H9 (cell line): Measurements from ENCODE around the gene CRY1. TPM values are rescaled to one million over a fixed set of nuclear protein-coding genes. Genes with fewer than 3 reads are reported as not detected.

Experiments used
- DNase-seq: peaks from one replicate; pipeline ENCODE4 v3.0.0-alpha.2; 2017
- H2AFZ ChIP-seq: one replicate; pipeline ENCODE4 v1.6.1; 2013; ENCODE audit warnings: mild to moderate bottlenecking, low read length, control low read depth, moderate library complexity
- H2AK5ac ChIP-seq: 2 replicates; pipeline ENCODE4 v1.6.1; 2013; ENCODE audit warnings: low read length, control low read depth, mixed read lengths; ENCODE audit not compliant: insufficient read length
- H2BK120ac ChIP-seq: one replicate; pipeline ENCODE4 v1.6.1; 2013; ENCODE audit warnings: low read depth, mild to moderate bottlenecking, low read length, control low read depth, inconsistent platforms; ENCODE audit not compliant: poor library complexity, severe bottlenecking
- H2BK12ac ChIP-seq: 2 replicates; pipeline ENCODE4 v1.6.1; 2013; ENCODE audit warnings: low read length, control low read depth, mixed read lengths, low read depth; ENCODE audit not compliant: insufficient read length
- H2BK15ac ChIP-seq: 2 replicates; pipeline ENCODE4 v1.6.1; 2013; ENCODE audit warnings: low read depth, low read length, control low read depth
- H2BK20ac ChIP-seq: one replicate; pipeline ENCODE4 v1.6.1; 2013; ENCODE audit warnings: low read depth, mild to moderate bottlenecking, low read length, control low read depth, inconsistent platforms; ENCODE audit not compliant: poor library complexity, severe bottlenecking
- H2BK5ac ChIP-seq: 2 replicates; pipeline ENCODE4 v1.6.1; 2013; ENCODE audit warnings: low read length, control low read depth, mixed read lengths; ENCODE audit not compliant: insufficient read length
- H3K14ac ChIP-seq: 2 replicates; pipeline ENCODE4 v1.6.1; 2013; ENCODE audit warnings: low read length, control low read depth; ENCODE audit not compliant: insufficient read depth
- H3K18ac ChIP-seq: 2 replicates; pipeline ENCODE4 v1.6.1; 2013; ENCODE audit warnings: low read depth, mild to moderate bottlenecking, mixed read lengths, low read length, control low read depth; ENCODE audit not compliant: insufficient read length
- H3K23ac ChIP-seq: 2 replicates; pipeline ENCODE4 v1.6.1; 2013; ENCODE audit warnings: low read length, control low read depth, mixed read lengths, low read depth; ENCODE audit not compliant: insufficient read length
- H3K23me2 ChIP-seq: 2 replicates; pipeline ENCODE4 v1.6.1; 2013; ENCODE audit warnings: low read depth, mild to moderate bottlenecking, mixed read lengths, low read length, control low read depth; ENCODE audit not compliant: insufficient read length, poor library complexity, severe bottlenecking
- H3K27ac ChIP-seq: 2 replicates; pipeline ENCODE4 v1.5.1; 2013; ENCODE audit warnings: low read length, control low read depth, mixed read lengths, low read depth; ENCODE audit not compliant: insufficient read length
- H3K27me3 ChIP-seq: 2 replicates; pipeline ENCODE4 v1.6.1; 2013; ENCODE audit warnings: low read length, control low read depth, inconsistent platforms; ENCODE audit not compliant: insufficient read depth
- H3K4ac ChIP-seq: 2 replicates; pipeline ENCODE4 v1.6.1; 2013; ENCODE audit warnings: low read depth, mild to moderate bottlenecking, control low read depth, inconsistent platforms, low read length, moderate library complexity
- H3K4me1 ChIP-seq: 2 replicates; pipeline ENCODE4 v1.6.1; 2013; ENCODE audit warnings: low read length, control low read depth, inconsistent platforms; ENCODE audit not compliant: insufficient read depth
- H3K4me2 ChIP-seq: 2 replicates; pipeline ENCODE4 v1.6.1; 2013; ENCODE audit warnings: low read length, control low read depth, mixed read lengths; ENCODE audit not compliant: insufficient read length, insufficient read depth
- H3K56ac ChIP-seq: 2 replicates; pipeline ENCODE4 v1.6.1; 2013; ENCODE audit warnings: low read depth, mild to moderate bottlenecking, mixed read lengths, low read length, control low read depth; ENCODE audit not compliant: insufficient read length
- H3K79me1 ChIP-seq: 2 replicates; pipeline ENCODE4 v1.6.1; 2013; ENCODE audit warnings: low read depth, mild to moderate bottlenecking, moderate library complexity, low read length, control low read depth, inconsistent platforms; ENCODE audit not compliant: insufficient read depth, poor library complexity, severe bottlenecking
- H3K79me2 ChIP-seq: 2 replicates; pipeline ENCODE4 v1.6.1; 2013; ENCODE audit warnings: low read length, control low read depth, inconsistent platforms; ENCODE audit not compliant: insufficient read depth
- H3K9ac ChIP-seq: 2 replicates; pipeline ENCODE4 v1.6.1; 2013; ENCODE audit warnings: low read length, control low read depth, mixed read lengths; ENCODE audit not compliant: insufficient read length; ENCODE audit errors: extremely low read depth
- H3K9me3 ChIP-seq: one replicate; pipeline ENCODE4 v1.6.1; 2013; ENCODE audit warnings: low read depth, low read length, inconsistent platforms; ENCODE audit not compliant: control insufficient read depth
- H3T11ph ChIP-seq: one replicate; pipeline ENCODE4 v1.6.1; 2013; ENCODE audit warnings: mild to moderate bottlenecking, low read length, control low read depth, inconsistent platforms
- H4K20me1 ChIP-seq: one replicate; pipeline ENCODE4 v1.6.1; 2013; ENCODE audit not compliant: control insufficient read depth, insufficient read length, insufficient read depth
- H4K5ac ChIP-seq: 2 replicates; pipeline ENCODE4 v1.6.1; 2013; ENCODE audit warnings: low read depth, mild to moderate bottlenecking, mixed read lengths, low read length, control low read depth; ENCODE audit not compliant: insufficient read length
- H4K8ac ChIP-seq: replicated peaks from 2 replicates; pipeline ENCODE4 v1.6.1; 2013; ENCODE audit warnings: low read length, control low read depth, mixed read lengths, low read depth; ENCODE audit not compliant: insufficient read length
- H4K91ac ChIP-seq: 2 replicates; pipeline ENCODE4 v1.6.1; 2013; ENCODE audit warnings: low read depth, mild to moderate bottlenecking, moderate library complexity, mixed read lengths, low read length, control low read depth; ENCODE audit not compliant: insufficient read length
- H3K27ac Mint-ChIP-seq, 3 experiments: 2 replicates in 2 of 3; 3 replicates in 1 of 3; pipeline ENCODE4 v1.8.0; 2020 to 2021; ENCODE audit warnings: mixed read lengths in 3 of 3, mild to moderate bottlenecking in 1 of 3, moderate library complexity in 1 of 3
- H3K27me3 Mint-ChIP-seq: 2 replicates; pipeline ENCODE4 v1.8.0; 2021; ENCODE audit warnings: low read depth, mild to moderate bottlenecking, moderate library complexity, mixed read lengths
- H3K36me3 Mint-ChIP-seq, 3 experiments: 2 replicates in 2 of 3; 3 replicates in 1 of 3; pipeline ENCODE4 v1.8.0; 2020 to 2021; ENCODE audit warnings: low read depth in 3 of 3, mixed read lengths in 3 of 3; ENCODE audit not compliant: insufficient read depth in 1 of 3
- H3K4me1 Mint-ChIP-seq, 2 experiments: 2 replicates each; pipeline ENCODE4 v1.8.0; 2020; ENCODE audit warnings: mixed read lengths in 2 of 2
- H3K4me3 Mint-ChIP-seq, 2 experiments: 2 replicates in 1 of 2; 3 replicates in 1 of 2; pipeline ENCODE4 v1.8.0; 2020 to 2021; ENCODE audit warnings: mild to moderate bottlenecking in 2 of 2, mixed read lengths in 2 of 2, moderate library complexity in 1 of 2
- H3K9me3 Mint-ChIP-seq, 2 experiments: 2 replicates in 1 of 2; 3 replicates in 1 of 2; pipeline ENCODE4 v1.8.0; 2020; ENCODE audit warnings: mild to moderate bottlenecking in 2 of 2, mixed read lengths in 2 of 2, moderate library complexity in 1 of 2
- WGBS: extraction: QIAGEN DNeasy Blood & Tissue Kit; methylation state at CpG from one replicate; pipeline ENCODE4 v1.1.7; 2013; ENCODE audit warnings: missing lambda C conversion rate, low lambda C conversion rate, mixed read lengths; ENCODE audit not compliant: insufficient read length; ENCODE audit errors: extremely low coverage; 5-methylcytosine and 5-hydroxymethylcytosine counted together
- total RNA-seq: library from RNA; stranded (reverse); gene quantifications from 2 replicates; pipeline ENCODE4 v1.2.1, GENCODE V29; 2021
- TF ChIP-seq, protein P1 (sequence below): fragments of 200-600 bp; sonication (generic); conservative IDR thresholded peaks from 3 replicates; pipeline ENCODE4 v1.8.0; 2021; ENCODE audit warnings: antibody characterized with exemption, mild to moderate bottlenecking

Gene CRY1
- total RNA-seq, 1 experiment from 2014 or later = 23.5 TPM

DNA sequence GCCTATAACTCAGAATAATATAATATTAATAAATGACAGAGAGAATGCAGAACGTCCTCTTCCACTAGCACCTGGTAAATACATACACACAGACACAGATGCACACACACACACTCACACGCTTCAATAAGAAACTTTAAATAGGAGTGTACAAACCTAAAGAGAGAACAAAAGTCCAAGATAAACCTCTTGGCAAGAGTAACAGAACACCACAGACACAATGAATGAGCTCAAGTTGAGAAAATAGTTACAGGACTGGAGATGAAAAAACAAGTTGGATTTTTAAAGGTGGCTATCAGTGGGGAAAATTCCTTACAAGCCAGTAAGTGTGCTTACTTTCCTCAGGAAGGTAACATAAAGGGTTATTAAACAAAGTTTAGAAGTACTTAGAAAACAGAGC lies 35.2 kb downstream of the CRY1 start:
- no peak for DNase-seq

More for the DNA sequence above, 35.2 kb downstream of the CRY1 start:
- no peak overlapping the region for H3K23ac ChIP-seq
- H3K27me3 ChIP-seq = no peaks in the 10 kb centered on the region
- Mint-ChIP-seq H3K4me3 (no peak overlapping the region), H3K9me3 (peaks cover 7 to 10% of the 10 kb centered on the region in 2 experiments; a peak in 4 of 5 replicates), H3K36me3 (peaks cover 4 to 9% (median 5%) of the 10 kb centered on the region in 3 experiments; a peak in 5 of 7 replicates), H3K4me1 (peaks cover 4 to 7% of the 10 kb centered on the region in 2 experiments; a peak in 3 of 4 replicates), H3K27me3 (no peaks in the 10 kb centered on the region), H3K27ac (0 out of 7 replicates have a peak overlapping the region, but pooled peaks of 1 of the 3 experiments have one; percentile 11)
- H4K8ac ChIP-seq = no peak overlapping the region
- H3K4me1 ChIP-seq = no peaks in the 10 kb centered on the region
- H3K4me2 ChIP-seq = no peak overlapping the region
- H2AFZ ChIP-seq = no peak overlapping the region
- no peak overlapping the region for H2BK15ac ChIP-seq
- WGBS = no CpG with 5 or more reads among the region's 2 CpGs
- H3K27ac ChIP-seq = no peak overlapping the region
- no peaks in the 10 kb centered on the region for H3K79me2 ChIP-seq
- H2BK12ac ChIP-seq = no peak overlapping the region
- H2BK120ac ChIP-seq = no peak overlapping the region
- H4K20me1 ChIP-seq = no peaks in the 10 kb centered on the region
- H3K23me2 ChIP-seq = no peaks in the 10 kb centered on the region
- no peak overlapping the region for H3K14ac ChIP-seq
- H2AK5ac ChIP-seq = no peak overlapping the region
- no peak overlapping the region for H4K5ac ChIP-seq
- no peaks in the 10 kb centered on the region for H3K79me1 ChIP-seq
- no peak overlapping the region for H4K91ac ChIP-seq
- no peak overlapping the region for H3K18ac ChIP-seq
- H2BK5ac ChIP-seq = no peak overlapping the region
- no peak overlapping the region for H3K9ac ChIP-seq
- H3T11ph ChIP-seq = no peak overlapping the region
- H3K4ac ChIP-seq = no peak overlapping the region
- H3K9me3 ChIP-seq = no peaks in the 10 kb centered on the region
- TF ChIP-seq, protein P1, sequence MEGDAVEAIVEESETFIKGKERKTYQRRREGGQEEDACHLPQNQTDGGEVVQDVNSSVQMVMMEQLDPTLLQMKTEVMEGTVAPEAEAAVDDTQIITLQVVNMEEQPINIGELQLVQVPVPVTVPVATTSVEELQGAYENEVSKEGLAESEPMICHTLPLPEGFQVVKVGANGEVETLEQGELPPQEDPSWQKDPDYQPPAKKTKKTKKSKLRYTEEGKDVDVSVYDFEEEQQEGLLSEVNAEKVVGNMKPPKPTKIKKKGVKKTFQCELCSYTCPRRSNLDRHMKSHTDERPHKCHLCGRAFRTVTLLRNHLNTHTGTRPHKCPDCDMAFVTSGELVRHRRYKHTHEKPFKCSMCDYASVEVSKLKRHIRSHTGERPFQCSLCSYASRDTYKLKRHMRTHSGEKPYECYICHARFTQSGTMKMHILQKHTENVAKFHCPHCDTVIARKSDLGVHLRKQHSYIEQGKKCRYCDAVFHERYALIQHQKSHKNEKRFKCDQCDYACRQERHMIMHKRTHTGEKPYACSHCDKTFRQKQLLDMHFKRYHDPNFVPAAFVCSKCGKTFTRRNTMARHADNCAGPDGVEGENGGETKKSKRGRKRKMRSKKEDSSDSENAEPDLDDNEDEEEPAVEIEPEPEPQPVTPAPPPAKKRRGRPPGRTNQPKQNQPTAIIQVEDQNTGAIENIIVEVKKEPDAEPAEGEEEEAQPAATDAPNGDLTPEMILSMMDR = no peak
- H2BK20ac ChIP-seq = no peak overlapping the region
- no peak overlapping the region for H3K56ac ChIP-seq
